DMS53 treated with DMSO at 0.1 percent for 48 hours (cell line): ENCODE measurements around the gene B3GAT3.
"Not testable (repeated sequence)": the region's sequence is repeated elsewhere in the genome, so short reads cannot be mapped to it uniquely, and the experiment has no call there.

Source experiments
- DNase-seq: peaks from one replicate; lab custom pipeline; 2025; ENCODE audit not compliant: unreplicated experiment; lab: John Stamatoyannopoulos, UW

B3GAT3 gene

DNA sequence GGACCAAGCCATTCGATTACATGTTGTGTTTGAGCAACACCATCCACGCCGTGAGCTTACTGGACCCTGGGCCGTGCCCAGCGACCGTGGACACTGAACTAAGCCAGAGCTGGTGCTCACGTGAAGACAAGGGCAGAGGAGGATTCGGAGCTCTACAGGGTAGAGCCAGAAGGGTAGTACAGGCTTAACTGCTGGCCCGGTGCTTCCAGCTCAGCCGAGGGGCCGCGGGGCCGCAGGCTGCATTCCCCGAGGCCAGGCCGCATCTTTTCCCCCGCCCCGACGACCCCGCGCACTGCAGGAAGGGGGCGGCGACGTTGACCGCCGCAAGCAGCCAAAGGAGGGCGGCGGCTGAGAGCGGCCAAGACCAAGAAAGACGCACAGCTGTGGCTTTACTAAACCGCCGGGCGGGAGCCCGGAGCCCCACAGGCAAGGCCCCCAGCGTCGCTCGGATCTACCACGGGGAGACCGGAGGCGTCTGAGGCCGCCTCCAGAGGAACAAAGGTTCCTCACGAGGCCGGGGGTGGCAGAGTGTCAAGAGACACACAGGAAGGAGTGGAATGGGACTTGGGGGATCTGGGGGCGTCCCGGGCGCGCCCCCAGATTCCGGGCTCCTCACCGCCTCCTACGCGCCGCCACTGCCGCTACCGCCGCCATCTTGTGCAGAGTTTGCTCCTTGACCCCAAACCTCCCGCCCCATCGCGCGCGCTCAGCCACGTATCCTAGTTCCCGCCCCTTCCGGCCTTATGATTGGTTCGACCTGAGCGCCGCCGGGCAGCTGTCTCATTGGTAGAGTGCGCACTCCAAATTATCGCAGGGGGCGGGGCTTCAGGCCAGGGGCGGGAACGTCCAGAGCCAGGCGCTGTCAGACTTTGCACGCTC is 24.4 kb upstream of the B3GAT3 start, which contains the start of gene GANAB:
GANAB (minus strand) TSS at position 668 of the 879 bp plus-strand sequence; CDS start at position 654, 14 bp downstream.
- peak; percentile 95 for DNase-seq

DNA sequence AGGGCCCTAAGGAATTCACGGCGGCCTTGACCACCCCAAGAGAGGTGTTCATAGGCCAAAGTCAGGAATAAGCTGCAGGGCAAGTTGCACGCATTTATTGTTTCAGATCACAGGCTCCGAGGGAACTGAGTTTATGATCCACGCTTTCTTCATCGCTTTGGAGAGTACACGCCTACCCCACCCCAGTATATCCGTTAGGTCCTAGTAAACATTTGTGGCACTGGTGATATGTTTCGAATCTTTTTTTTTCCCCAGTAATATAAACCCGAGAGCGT is 23.8 kb upstream of the B3GAT3 start:
- DNase-seq: no peak

DNA sequence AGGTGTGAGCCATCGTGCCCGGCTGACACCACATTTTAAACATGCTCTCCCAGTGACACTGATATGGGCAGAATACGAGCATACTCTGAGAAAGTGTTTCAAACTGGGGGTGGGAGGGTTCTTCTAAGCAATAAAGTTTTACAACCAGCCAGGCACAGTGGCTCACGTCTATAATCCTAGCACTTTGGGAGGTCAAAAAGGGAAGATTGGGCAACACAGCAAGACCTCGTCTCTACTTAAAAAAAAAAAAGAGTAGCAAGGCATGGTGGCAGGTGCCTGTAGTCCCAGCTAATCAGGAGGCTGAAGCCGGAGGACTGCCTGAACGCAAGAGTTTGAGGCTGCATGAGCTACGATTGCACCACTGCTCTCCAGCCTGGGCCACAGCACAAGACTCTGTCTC is 22.4 kb upstream of the B3GAT3 start:
- DNase-seq: no peak

DNA sequence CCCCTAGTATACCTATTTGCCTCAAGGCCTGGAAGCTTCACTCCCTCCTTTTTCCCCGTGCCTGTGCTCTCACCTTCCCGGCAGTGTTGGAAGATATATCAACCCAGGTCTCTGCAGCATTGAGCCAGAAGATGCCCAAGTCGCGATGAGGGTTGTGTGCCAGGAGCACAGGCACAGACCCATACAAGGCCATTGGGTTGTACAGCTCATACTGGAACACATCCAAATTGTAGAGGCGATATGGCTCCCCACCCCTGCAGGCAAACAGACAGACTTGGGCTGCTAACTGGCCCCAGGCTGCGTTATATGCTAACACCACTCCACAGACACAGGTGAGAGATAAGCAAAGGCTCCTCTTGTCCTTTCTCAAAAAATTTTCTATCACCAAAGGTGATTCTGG is 10.7 kb upstream of the B3GAT3 start:
- DNase-seq: no peak

DNA sequence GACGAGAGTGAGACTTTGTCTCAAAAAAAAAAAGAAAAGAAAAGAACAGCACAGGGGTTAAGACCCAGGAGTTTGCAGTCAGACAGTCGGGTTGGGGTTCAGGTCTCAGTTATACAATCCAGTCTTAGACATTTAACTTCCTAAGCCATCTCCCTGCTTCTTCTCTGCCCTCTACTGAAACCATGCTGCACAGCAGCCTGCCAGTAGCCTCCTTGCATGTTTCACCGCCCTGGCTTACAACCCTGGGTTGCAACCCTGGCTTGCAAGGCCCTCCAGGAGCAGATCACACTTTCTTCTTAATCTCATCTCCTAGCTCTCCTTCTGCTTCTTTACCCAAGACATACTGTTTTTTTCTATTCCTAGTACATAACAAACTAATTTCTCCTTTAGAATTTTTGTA is 5.9 kb upstream of the B3GAT3 start:
- DNase-seq: no peak

DNA sequence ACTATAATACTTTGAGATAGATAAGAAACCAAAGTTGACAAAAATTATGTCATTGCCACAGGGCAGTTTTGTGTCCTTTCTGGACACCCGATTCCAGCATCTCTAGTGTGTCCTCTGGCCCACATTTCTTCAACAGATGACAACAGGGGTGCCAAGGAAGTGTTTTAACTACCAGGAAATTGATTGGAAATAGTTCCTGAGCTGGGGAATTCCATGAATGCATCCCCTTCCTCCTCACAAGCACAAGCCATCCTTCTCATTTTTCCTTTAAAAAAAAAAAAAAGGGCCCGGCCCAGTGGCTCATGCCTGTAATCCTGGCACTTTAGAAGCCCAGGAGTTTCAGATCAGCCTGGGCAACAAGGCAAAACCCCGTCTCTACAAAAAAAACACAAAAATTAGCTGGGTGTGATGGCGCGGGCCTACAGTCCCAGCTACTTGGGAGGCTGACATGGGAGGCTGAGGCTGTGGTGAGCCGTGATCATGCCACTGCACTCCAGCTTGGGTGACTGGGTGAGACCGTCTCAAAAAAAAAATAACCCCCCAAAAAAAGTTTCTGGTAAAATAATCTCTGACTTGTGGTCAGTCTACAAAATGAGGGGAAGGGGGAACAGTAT is 797 bp upstream of the B3GAT3 start:
- no peak for DNase-seq

DNA sequence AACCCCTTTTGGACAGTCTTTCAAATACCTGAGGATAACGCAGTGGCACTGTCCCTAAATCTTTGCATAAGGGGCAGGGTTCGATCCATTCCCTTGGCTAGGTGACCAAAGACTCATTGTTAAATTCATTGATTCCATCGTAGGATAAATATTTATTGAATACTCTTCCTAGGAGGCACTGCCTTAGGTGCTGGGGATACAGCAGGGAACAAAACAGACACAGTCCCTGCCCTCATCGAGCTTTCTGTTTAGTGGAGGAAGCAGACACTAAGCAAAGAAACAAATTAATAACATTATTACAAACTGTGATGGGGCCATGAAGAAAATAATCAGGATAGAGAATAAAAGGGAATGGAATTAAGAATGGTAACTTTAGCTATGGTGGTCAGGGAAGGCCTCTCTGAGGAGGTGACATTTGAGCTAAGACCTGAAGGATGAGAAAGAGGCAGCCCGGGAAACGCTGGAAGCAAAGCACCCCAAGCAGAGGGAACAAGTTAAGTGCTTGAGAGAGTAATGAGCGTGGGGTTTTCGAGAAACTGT is 689 bp downstream of the B3GAT3 start:
- no peak for DNase-seq

DNA sequence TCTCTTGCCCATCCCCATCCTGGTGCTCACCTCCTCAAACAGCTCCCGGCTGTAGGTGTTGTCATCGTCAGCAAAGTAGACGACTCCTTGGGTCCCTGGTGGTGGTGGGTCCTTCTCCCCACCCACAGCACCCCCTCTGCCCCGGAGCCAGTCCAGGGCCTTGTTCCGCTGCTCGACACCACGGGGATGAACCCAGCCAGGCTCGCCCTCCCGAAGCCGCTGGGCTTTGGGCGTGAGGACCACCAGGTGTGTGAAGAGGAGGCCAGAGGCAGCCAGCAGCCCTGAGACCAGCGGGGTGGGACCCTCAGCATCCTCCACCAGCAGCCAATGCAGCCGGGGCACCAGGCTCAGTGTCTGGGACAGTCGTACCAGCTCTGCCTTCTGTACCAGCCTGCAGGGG is 4.8 kb downstream of the B3GAT3 start:
- DNase-seq: not testable (repeated sequence)

DNA sequence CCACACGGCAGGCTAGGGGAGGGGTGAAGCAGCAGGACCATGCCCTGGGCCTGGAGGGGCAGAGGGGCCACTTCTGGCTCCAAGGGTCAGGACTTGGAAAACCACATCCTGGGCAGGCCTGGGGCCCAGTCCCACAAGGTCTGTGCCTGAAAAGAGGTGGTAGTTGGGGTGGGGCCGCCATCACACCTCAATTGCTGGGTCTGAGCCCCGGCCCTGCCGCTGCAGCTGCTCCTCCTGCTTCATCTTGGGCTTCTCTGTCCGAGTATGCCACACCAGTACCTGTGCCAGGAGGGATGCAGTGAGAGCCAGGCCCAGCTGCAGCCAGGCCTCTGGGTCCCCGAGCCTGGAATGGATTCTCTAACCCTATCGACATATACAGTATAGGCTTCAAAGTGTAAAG is 6.3 kb downstream of the B3GAT3 start:
- DNase-seq: no peak

DNA sequence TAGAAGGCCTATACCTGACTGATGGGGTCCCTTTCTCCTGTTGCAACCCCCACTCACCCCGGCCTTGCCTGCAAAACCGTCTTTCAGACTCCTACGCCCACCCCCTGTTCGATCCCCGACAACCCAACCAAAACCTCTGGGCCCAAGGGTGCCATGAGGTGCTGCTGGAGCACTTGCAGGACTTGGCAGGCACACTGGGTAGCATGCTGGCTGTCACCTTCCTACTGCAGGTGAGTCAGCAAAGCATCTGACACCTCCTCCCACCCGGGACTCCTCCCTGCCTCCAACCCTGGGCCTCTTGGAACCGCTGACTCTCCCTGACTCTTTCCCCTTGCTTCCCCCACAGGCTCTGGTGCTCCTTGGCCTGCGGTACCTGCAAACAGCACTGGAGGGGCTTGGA is 7.5 kb downstream of the B3GAT3 start:
- peak; percentile 46 for DNase-seq

DNA sequence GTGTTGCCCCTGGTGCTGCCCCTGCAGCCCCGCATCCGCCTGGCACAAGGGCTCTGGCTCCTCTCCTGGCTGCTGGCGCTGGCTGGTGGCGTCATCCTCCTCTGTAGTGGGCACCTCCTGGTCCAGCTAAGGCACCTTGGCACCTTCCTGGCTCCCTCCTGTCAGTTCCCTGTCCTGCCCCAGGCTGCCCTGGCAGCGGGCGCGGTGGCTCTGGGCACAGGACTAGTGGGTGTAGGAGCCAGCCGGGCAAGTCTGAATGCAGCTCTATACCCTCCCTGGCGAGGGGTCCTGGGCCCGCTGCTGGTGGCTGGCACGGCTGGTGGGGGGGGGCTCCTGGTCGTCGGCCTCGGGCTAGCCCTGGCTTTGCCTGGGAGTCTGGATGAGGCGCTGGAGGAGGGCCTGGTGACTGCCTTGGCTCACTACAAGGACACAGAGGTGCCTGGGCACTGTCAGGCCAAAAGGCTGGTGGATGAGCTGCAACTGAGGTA is 8.5 kb downstream of the B3GAT3 start:
- no peak for DNase-seq

DNA sequence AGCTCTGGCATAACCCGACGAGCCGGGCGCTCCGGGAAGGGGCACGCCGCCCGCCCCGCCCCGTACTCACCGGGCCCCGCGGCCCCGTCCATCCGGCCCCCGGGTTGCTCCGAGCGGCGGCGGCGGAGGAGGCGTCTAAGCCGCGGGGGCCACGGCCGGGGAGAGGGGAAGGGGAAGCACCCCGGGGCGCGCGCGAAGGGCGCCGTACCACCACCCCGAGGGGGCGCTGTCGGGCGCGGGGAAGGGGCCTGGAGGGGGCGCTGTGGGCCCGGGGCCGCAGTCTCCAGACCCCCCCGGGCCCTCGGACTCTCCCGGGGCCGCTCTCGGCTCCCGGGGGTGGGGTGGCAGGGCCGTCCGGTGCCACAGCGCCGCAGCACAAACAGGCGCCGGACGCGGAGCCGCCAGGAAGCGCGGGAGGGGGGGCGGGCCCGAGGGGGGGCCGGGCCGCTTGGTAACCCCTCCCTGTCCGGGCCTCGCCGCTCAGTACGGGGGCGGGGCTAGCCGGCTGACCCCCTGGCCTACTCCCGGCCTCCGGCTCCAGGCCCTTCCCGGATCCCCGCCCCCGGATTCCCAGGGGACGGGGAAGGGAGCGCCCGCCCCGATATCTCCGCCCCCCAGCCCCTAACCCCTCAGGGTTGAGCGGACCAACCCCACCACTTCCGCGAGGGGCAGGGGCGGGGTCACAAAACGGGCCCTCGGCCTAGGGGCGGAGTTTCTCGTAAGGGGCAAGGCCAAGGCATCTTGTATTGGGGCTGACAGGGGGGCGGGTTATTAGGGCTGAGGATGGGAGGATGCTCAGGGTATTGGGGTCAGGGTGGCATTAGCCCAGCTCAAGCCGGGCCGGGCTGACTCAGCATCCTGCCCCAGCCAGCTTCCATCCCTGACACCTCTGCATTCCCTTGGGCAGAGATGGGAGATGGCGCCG is 9.2 kb downstream of the B3GAT3 start, which contains the start of the genes EML3 and ROM1:
EML3 (minus strand) TSS at position 410 of the 925 bp plus-strand sequence; CDS start at position 92, 318 bp downstream.
ROM1 (plus strand) TSS at position 892 of the 925 bp plus-strand sequence; CDS start at position 917, 25 bp downstream.
- DNase-seq: peak; percentile 51

DNA sequence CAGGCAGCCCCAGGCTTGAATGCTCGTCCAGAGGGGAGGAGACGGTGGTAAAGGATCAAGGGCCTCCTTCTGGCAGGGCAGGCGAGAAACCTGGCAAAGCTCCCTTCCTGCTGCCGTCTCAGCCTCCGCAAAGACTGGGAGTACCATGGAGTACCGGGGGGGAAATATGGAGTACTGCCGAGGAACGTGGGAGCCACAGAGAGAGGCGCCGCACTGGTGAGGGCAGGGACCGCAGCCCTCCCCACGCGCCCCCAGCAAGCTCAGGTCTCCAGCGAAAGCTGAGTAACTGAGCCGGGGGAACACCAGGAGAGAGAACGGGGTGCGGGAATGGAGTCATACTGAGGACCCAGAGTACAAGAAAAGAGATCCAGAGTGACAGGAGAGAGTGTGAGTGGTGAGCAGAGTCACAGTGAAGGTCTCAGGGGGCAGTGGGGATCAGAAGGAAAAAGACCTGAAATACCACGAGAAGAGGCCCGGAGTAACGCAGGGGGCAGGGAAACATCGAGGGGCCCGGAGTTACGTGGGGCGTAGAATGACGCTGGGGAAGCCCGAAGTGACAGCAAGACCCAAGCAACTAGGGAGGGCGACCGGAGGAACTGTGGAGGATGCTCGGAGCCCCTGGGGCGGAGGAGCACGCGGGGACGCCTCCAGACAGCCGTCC is 10.0 kb downstream of the B3GAT3 start:
- DNase-seq: peak; percentile 10

DNA sequence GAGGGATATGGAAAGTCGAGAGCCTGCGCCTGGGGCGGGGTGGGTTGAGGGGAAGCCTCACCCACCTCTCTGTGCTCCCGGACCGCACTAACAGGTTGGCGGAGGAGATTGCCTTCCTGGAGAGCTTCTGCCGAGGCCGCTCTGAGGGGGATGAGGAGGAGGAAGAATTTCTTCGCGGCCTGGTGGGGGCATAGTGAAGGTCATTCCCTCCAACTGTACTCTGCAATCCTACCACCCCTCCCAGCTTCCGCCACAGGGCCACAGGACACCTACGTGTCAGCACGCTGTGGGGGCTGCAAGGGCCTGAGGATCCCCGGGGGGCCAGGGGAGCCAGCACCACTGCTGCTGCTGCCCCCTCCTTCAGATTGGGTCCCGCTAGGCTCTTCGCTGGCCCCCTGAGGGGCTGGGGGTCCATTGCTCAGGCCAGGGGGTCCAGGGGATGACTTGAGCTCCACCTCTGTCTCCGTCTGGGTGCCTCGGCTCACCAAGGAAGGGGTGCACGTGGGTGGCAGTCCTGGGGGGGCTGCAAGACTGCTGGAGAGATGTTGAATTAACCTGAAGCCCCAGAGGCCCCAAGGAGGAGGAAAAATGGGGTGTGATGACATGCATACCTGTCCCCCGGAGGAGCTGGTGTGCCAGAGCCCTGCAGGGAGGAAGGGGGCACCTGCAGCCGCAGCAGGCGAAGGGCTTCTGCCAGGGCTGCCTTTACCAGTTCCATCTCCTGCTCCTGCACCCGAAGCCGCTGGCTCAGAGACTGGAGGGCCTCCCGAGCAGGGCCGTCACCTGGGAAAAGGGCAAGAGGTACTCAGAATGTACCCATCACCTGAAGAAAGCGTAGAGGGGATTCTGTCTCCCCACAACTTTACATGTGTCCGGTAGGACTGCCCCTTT is 10.7 kb downstream of the B3GAT3 start:
- DNase-seq: no peak

DNA sequence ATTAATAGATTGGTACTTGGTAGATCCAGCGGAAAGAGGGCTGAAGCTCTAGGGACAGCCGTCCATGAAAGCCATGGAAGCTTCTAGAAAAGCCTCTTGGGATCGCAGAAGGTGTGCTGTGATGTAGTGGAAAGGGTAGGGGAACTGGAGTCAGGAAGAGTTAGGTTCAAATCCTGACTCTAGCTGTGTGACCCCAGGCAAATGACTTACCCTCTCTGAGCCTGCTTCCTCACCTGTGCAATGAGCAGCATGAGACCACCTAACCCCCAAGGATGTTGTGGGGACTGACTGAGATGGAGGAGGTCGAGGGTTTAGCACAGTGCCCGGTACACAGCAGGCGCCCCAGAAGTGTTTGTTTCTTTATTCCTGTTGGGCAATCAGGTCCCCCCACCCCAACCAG is 11.4 kb downstream of the B3GAT3 start:
- no peak for DNase-seq

DNA sequence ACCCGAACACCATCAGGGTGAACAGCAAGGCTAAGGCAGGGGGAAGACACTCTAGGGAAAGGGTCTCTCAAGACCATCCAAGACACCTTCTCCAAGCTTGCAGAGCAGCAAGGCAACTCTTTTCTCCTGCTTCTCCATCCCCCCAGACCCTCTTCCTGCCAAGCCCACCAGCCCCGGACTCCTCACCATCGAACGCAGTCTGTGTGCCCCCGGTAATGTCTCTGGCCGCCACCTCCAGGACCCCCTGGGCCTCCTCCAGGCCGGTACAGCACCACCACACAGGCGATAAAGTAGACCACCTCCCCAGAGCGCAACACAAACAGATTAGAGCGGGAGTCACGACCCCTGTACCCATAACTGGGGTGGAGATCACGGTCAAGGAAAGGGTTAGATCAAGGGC is 13.0 kb downstream of the B3GAT3 start:
- no peak for DNase-seq

DNA sequence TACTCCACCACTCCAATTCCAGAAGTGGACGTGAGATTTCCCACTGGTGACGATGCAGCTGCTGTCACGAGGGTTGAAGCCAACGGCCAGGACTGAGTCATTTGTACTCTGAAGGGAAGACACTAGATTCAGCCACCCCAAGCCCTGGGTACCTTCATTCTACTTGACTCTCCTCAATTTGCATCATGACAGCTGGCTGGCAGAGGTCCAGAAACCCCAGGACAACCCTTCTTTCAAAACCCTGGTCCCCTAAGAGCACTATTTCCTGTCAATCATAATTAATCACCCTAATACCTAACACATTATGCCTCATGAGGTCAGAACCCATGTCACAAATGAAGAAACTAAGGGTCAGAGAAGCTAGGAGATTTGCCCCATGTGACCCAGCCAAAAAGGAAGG is 14.1 kb downstream of the B3GAT3 start:
- no peak for DNase-seq

DNA sequence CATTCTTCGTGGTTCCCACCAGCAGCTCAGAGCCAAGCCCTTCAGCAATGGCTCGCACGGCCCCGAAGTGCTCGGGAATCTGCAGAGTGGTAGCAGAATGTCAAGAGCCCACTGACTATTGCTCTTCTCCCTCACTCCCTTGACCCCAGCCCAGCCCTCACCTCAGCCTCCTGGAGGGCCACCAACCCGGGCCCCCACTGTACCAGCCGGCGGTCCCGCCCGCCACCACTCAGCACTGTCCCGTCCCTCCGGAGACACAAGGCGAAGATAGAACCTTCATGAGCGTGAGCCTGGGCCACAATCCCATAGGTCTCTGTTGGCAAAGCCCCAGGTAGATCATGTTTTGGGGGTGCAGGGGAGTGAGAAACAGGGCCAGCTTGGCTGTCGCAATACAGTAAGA is 15.9 kb downstream of the B3GAT3 start:
- DNase-seq: no peak

DNA sequence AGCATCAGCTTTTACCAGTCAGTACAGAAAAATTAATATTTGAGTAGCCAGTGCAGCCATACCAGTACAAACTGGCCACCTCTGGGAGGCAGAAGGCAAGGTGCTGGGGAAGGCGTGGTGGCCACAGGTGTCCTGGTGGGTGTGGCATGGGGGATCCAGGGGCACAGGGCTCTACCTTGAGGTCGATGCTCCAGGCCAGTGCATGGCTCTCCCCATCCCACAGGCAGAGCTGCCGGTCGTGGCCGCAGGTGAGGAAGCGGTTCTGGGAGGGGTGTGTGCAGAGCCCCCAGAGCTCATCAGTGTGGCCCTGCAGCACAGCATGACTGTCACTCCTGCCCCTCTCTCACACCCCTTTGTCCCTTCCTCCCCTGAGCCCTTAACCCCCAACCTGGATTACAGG is 16.3 kb downstream of the B3GAT3 start:
- DNase-seq: no peak
